AG10803 (cell line): ENCODE measurements around the gene INSC.

Experiments used
- DNase-seq: peaks from one replicate; pipeline ENCODE4 v3.0.0; 2010; ENCODE audit warnings: low read depth
- H3K4me3 ChIP-seq: 2 replicates; pipeline ENCODE4 v1.5.1; 2011; ENCODE audit warnings: mild to moderate bottlenecking, low read length, control low read depth
- TF ChIP-seq, protein P1 (sequence below): conservative IDR thresholded peaks from 2 replicates; pipeline ENCODE4 v1.5.1; 2011; ENCODE audit warnings: mild to moderate bottlenecking, low read length, control low read depth, inconsistent platforms

The INSC gene

GRCh38 chr11:15194671-15195415 is 80.1 kb downstream of the INSC start:
- H3K4me3 ChIP-seq = no peak overlapping the region
- DNase-seq = no peak
- TF ChIP-seq, protein P1, sequence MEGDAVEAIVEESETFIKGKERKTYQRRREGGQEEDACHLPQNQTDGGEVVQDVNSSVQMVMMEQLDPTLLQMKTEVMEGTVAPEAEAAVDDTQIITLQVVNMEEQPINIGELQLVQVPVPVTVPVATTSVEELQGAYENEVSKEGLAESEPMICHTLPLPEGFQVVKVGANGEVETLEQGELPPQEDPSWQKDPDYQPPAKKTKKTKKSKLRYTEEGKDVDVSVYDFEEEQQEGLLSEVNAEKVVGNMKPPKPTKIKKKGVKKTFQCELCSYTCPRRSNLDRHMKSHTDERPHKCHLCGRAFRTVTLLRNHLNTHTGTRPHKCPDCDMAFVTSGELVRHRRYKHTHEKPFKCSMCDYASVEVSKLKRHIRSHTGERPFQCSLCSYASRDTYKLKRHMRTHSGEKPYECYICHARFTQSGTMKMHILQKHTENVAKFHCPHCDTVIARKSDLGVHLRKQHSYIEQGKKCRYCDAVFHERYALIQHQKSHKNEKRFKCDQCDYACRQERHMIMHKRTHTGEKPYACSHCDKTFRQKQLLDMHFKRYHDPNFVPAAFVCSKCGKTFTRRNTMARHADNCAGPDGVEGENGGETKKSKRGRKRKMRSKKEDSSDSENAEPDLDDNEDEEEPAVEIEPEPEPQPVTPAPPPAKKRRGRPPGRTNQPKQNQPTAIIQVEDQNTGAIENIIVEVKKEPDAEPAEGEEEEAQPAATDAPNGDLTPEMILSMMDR = no peak

- no peak for DNase-seq
- no peak overlapping the region for H3K4me3 ChIP-seq
- TF ChIP-seq, protein P1 = no peak
Observed at GRCh38 chr11:15195454-15196200, 80.9 kb downstream of the INSC start.

GRCh38 chr11:15196704-15197103 is 82.0 kb downstream of the INSC start:
- H3K4me3 ChIP-seq = no peak overlapping the region
- no peak for DNase-seq
- TF ChIP-seq, protein P1 = no peak

DNA sequence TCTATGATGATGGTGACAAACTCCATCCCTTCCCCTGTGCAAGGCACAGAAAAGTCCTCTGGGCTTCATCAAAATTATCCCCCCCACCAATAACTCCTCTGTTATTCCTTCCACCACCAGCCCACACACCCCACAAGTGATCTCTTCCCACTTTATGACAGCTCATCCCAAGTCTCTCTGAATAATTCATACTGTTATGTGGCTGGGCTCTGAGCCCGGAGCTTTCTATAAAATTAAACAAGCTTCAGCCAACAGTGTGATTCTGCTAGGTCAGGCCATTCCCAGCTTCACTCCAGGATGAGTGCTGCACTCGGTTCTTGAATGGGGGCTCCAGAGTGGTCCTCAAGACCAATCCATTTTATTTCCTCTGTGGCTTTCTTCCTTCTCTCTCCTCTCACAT is 83.0 kb downstream of the INSC start:
- TF ChIP-seq, protein P1 = no peak
- no peak overlapping the region for H3K4me3 ChIP-seq
- DNase-seq = peak; percentile 29

DNA sequence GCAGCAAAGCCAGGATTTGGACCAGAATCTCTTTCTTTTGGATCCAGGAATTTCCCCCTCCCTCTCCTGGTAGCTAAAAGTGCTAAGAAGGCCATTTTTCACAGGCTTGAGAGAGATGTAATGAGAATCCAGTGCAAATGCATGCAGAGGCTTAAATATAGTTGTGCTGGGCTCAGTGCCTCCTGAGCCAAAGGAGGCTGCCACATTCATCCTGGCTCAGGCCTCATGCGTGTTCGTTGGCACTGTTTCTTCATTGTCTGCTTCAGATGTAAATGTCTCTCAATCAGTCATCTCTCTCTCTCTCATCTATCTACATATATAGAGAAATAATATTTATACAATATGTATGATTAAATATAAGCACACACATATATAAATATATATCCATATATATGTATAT is 83.6 kb downstream of the INSC start:
- TF ChIP-seq, protein P1 = no peak
- no peak for DNase-seq
- H3K4me3 ChIP-seq = no peak overlapping the region

DNA sequence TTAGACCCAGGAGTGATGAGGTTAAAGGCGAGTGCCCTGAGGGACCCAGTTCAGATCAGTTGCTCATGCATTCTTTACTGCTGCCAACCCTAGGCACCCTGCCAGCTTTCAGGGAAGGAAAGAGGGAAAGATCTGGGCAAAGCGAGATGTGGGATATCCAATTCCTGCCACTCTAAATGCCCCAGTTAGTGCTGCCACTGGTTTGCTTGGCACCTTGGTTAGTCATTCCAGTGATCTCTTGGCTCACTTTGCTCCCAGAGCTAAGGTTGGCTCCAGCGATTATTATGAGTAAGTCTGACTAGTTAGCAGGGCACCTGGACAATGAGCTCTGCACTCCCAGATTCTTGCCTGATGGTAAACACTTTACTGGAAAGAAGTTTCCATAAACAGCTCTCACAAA is 85.0 kb downstream of the INSC start:
- peak; percentile 38 for DNase-seq
- H3K4me3 ChIP-seq = no peak overlapping the region
- TF ChIP-seq, protein P1 = no peak

DNA sequence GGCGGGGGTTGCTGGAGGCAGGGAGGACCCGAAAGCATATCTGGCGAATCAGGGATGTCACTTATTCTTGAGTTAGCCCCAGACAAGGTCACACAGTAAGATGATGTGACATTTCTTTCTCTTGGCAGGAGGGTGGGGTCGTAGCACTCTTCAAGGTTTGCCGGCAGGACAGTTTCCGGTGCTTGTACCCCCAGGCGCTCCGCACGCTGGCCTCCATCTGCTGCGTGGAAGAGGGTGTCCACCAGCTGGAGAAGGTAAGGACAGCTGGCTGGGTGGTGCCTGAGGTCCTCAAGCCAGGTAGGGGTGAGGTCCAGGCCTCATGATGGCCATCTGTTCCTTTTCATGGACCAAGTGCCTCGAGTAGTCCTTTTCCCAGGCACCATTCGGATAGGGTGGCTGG is 86.0 kb downstream of the INSC start:
- no peak overlapping the region for H3K4me3 ChIP-seq
- TF ChIP-seq, protein P1 = no peak
- DNase-seq = no peak
